ENCODE measurements around the gene ATP5ME.

ATP5ME gene

DNA sequence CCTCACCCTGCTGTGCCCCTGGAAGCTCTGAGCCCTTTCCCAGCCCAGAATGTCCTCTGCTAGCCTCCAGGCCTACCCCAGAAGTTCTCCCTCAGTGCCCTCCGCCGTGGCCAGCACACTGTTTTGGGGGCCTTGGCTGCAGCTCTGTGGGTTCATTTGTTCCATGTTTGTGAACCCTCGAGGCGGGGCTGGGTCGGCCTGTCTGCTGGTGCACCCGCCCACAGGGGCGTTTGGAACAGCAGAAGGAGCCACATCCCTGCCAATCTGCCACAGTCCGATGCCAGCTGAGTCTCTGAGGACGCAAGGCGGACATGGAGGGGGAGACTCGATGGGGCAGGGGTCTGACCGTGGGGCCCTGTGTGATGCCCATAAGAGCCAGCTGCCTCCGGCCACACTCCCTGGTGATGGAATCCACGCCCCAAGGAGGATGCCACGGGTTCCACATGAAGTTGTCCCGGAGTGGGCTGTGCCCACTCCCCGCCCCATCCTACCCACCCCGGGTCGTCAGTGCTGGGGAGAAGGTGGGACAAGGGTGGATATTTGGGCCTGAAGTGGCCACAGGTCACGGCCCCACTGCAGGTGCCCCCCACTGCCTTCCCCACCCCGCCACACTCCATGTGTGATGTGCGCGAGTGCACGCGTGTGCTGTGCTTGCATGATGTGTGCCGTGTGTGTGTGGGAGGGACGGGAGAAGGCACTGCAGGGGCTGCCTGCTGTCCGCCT lies 7.1 kb downstream of the ATP5ME start:
- no peak for DNase-seq (ENCODE audit: low spot score)

DNA sequence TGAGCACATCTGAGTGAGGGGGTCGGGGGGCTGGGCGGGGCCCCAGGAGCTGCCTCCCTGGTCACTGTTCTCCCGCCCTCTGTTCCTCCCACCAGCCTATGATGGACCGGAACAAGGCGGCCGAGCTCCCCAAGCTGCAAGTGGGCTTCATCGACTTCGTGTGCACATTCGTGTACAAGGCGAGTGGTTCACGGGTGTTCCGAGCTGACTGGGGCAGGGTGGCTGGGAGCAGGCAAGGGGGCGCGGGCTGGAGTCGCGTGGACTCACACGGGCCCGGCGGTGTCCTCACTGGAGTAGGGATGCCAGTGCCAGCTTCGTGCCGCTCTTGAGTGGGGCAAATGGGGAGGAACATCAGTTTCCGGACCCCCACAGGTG lies 7.7 kb downstream of the ATP5ME start:
- no peak for DNase-seq (ENCODE audit: low spot score)

DNA sequence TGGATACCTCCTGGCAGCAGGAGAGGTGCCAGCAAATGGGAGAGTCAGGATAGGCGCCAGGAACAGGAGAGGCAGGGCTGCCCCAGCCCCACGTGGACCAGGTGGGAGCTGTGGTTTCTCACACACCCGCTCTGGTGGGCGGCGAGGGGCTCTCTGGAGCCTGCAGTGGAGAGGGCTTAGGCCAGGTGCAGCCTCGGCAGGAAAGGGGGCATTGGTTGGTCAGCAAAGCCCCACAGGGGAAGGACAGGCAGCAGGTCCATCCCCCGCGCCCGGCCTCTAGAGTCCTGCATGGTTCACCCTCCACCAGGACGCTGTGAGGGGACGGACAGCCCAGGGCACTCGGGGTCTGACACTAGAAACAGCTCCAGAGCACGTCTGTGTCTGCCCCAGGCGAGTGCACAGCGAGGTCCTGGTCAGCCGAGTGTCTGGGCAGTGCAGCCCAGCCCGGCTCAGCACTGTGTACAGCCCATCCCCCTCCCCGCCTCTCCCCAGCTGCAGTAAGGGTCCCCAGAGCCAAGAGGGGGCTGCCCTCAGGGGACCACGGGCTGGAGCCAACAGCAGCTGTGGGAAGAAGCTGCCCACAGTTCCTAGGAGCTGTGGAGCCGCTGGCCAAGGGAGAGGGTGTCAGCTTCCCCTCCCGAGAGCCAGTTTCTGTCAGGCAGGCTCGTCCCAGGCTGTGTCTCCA lies 8.2 kb downstream of the ATP5ME start:
- DNase-seq (ENCODE audit: low spot score): no peak

DNA sequence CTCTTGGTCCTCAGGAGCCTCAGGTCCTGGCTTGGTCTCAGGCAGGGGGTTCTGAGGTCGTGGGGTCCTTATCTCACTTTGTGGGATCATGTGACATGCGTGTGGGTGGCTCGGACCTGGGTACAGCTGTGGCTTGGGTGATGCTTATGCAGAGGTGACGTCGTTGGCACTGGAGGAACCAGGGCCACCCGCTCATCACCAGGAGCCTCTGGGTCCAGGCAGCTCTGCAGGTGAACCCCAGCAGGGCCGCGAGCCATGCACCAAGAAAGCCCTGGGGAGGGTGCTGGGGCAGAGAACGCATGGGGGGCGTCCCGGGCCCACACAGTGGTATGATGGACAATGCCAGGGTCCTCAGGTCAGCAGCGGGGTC lies 8.7 kb downstream of the ATP5ME start:
- DNase-seq (ENCODE audit: low spot score): no peak

DNA sequence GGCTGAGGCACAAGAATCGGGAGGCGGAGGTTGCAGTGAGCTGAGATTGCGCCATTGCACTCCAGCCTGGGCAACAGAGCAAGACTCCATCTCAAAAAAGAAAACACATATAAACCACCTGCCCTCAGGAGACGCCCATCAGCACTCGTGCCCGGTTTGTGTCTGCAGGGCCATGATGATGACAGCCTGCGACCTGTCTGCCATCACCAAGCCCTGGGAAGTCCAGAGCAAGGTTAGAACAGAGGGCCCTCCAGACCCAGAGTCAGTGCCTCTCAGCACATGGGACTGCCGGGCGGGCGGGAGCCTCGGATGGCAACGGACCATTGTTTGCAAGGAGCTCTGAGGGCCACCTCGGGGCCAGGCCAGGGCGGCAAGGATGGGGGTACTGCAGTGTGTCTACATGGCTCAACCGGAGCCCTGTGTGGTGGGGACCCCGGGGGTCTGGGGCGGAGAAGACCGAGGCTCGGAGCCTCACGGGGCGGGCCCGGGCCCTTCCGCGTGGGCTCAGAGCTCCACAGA lies 9.3 kb downstream of the ATP5ME start:
- no peak for DNase-seq (ENCODE audit: low spot score)

DNA sequence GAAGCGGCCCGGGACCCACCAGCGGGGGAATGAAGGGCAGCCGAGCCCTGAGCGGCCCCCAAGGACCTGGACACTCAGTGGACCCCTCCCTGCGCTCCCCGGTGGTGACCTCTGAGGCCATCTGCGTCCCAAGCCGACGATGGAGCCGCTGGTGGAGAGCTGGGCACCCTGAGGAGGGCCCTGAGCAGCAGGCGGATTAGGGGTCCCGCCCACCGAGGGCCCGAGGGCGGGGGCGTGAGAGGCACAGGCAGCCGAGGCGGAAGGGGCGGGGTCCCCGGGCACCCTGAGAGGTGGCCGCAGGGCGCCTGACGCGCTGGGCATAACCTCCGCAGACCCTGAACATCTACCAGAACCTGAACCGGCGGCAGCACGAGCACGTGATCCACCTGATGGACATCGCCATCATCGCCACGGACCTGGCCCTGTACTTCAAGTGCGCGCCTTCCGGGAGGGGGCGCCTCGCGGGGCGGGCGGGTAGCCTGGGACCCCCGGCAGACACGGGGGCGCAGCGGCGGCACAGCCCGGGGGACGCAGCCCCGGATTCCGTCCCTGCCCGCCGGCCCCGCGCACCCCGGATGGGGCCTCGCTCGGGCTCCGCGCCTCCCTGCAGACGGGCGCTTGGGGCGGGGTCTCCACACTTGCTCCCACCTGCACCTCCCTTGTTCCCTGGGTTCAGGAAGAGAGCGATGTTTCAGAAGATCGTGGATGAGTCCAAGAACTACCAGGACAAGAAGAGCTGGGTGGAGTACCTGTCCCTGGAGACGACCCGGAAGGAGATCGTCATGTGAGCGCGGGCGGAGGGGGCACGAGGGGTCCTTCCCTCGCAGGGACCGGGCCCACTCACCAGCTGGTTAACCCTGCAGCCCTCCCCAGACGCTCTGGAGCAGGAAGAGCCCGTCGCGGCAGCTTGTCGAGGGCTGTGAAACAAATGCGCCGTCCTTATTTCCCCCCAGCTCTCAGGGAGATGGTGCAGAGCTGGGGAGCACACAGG lies 10.3 kb downstream of the ATP5ME start:
- no peak for DNase-seq (ENCODE audit: low spot score)

DNA sequence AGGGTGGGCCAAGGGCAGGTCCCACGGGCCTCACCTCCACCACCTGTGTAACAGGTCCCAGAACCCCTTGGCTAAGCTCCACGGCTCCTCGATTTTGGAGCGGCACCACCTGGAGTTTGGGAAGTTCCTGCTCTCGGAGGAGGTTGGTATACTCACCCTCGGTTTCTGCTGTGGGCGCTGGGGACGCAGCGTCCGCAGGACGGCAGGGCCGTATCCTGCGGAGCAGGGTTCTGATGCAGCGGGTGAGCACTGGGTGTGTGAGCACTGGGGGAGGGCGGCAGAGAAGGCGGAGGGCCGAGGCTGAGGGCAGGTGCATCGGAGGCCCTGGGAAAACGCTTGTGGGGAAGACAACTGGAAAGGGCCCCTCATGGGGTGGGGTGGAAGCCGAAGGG lies 11.0 kb downstream of the ATP5ME start:
- DNase-seq (ENCODE audit: low spot score): no peak

DNA sequence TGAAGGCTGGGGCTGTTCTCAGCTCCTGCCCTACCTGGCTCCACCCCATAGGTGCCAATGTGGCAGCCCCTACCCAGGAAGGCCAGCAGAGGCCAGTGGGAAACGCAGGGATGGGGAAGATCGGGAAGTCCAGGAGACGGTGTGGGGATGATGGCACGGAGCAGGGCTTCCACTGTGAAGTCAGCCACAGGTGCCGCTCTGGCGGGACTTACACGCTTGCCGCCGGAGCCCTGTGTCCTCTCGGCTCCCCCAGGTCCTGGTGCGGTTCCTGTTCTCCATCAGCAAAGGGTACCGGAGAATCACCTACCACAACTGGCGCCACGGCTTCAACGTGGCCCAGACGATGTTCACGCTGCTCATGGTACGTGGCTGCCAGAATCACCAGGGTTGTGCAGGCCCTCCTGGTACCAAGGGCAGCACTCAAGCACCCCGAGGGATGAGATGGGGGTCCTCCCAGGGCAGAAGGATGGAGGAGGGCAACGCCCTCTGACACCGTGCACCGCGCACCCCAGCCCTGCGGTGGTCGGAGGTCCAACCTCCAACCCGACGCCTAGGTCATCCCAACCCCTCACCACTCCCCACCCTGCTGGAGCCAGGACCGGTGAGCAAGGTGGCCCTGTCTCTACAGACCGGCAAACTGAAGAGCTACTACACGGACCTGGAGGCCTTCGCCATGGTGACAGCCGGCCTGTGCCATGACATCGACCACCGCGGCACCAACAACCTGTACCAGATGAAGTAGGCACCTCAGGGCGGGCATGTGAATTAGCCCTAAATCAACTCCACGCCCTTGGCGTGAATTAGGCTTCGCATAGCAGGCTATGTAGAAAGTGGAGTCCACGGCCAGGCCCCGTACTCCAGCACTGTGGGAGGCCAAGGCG lies 12.0 kb downstream of the ATP5ME start:
- DNase-seq (ENCODE audit: low spot score): no peak

DNA sequence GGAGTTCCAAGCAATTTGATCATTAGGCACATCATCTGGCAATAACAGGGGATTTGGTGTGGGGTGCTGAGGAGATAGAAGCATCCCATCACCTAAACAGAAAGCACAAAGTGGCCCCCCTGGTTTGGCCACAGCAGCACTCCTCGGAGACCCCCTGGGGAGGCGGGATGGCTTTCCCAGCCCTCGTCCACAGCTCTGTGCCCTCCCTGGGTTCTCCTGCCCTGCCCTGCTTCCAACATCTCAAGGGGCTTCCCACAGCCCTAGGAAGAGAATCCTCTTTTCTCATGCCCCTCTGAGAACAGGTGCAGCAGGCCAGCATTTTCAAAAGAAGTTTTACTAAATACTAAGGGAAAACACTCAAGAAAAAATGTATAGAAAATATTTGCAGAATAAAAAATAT lies 12.8 kb downstream of the ATP5ME start:
- no peak for DNase-seq (ENCODE audit: low spot score)

DNA sequence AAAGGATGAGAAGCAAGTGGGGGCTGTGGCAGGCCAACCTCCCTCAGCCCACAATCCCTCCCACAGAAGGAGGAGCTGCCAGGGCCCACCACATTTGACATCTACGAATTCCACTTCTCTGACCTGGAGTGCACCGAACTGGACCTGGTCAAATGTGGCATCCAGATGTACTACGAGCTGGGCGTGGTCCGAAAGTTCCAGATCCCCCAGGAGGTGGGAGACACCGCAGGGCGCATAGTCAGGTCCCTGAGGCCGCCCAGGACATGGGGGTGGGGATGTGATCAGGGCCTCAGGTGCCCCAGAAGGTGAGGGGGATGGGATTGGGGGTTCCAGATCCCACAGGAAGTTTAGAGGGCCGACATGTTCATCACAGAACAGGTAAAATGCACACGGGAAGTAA lies 13.7 kb downstream of the ATP5ME start:
- no peak for DNase-seq (ENCODE audit: low spot score)

DNA sequence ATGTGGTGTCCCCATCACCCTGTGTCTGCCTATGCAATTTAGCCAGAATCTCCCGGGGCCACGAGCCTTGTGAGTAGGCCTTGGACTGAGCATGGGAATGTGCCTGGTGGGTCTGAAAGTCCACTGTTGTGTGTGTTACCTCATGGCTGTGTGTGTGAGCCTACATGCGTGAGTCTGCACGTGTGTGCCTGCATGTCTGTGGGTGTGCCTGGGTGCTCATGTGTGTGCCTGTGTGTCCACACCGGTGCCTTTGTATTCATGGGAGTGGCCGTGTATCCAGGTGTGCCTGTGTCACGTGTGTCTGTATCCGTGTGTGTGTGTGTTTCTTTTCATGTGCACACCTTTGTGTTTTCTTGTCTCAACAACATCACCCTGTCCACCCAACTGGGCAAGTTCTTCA lies 14.2 kb downstream of the ATP5ME start:
- no peak for DNase-seq (ENCODE audit: low spot score)

DNA sequence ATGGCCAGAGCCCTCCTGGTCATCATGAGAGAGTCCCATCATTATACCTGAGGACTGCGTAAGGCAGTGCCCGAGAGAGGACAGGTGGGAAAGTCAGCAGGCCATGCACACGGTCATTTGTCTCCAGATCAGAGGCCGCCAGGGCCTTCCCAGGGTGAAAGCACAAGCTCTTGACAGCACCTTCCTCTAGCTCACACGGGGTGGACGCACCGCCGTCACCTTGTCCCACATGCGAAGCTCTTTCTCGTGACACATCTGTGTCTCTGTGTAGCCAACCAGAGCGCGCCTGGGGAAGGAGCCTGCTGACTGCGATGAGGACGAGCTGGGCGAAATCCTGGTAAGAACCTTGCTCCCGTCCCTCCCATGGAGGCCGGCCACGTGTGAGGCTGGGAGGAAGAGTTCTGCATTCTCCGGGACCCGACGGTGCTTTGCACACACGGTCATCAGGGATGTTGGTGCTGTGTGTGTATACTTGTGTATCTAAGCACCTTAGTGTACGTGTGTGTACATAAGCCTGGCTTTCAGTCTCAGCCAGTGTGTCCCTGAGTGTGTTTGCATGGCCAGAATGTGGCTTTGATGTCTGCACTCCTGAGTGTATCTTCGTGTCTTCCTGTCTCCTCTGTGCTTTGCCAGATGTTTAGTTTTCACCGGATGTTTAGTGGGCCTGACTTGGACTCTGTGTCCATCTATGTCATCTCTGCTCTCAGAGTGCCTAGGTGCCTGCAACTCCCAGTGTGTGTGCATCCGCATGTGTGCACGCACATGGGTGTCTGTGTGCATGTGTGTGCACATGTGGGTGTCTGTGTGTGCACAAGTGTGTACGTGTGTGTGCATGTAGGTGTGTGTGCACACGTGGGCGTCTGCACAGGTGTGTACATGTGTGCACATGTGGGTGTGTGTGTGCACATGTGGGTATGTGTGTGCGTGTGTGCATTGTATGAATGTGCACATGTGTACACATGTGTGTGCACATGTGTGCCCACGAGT lies 15.1 kb downstream of the ATP5ME start:
- DNase-seq (ENCODE audit: low spot score): no peak

DNA sequence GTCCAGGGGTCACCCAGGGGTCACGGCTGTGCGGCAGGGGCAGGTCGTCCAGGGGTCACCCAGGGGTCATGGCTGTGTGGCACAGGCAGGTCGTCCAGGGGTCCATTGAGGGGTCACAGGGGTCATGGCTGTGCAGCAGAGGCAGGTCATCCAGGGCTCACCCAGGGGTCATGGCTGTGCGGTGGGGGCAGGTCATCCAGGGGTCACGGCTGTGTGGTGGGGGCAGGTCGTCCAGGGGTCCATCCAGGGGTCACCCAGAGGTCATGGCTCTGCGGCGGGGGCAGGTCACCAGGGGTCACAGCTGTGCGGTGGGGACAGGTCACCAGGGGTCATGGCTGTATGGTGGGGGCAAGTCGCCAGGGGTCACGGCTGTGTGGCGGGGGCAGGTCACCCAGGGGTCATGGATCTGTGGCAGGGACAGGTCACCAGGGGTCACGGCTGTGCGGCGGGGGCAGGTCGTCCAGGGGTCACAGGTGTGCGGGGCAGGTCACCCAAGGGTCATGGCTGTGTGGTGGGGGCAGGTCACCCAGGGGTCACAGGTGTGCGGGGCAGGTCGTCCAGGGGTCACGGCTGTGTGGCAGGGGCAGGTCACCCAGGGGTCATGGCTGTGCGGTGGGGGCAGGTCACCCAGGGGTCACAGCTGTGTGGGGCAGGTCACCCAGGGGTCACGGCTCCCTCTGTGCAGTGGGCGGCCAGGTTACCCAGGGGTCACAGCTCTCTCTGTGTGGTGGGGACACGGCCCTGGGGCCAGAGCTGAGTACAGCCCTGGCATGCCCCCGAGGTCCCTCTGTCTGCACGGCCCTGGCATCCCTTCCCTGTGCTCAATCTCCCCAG lies 16.0 kb downstream of the ATP5ME start:
- no peak for DNase-seq (ENCODE audit: low spot score)

DNA sequence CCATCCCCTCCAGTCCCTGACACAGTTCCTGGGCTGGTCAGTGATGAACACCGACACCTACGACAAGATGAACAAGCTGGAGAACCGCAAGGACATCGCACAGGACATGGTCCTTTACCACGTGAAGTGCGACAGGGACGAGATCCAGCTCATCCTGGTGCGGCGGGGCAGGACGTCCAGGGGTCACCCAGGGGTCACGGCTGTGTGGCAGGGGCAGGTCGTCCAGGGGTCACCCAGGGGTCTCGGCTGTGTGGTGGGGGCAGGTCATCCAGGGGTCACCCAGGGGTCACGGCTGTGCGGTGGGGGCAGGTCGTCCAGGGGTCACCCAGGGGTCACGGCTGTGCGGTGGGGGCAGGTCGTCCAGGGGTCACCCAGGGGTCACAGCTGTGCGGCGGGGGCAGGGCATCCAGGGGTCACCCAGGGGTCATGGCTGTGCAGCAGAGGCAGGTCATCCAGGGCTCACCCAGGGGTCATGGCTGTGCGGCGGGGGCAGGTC lies 16.7 kb downstream of the ATP5ME start:
- no peak for DNase-seq (ENCODE audit: low spot score)

DNA sequence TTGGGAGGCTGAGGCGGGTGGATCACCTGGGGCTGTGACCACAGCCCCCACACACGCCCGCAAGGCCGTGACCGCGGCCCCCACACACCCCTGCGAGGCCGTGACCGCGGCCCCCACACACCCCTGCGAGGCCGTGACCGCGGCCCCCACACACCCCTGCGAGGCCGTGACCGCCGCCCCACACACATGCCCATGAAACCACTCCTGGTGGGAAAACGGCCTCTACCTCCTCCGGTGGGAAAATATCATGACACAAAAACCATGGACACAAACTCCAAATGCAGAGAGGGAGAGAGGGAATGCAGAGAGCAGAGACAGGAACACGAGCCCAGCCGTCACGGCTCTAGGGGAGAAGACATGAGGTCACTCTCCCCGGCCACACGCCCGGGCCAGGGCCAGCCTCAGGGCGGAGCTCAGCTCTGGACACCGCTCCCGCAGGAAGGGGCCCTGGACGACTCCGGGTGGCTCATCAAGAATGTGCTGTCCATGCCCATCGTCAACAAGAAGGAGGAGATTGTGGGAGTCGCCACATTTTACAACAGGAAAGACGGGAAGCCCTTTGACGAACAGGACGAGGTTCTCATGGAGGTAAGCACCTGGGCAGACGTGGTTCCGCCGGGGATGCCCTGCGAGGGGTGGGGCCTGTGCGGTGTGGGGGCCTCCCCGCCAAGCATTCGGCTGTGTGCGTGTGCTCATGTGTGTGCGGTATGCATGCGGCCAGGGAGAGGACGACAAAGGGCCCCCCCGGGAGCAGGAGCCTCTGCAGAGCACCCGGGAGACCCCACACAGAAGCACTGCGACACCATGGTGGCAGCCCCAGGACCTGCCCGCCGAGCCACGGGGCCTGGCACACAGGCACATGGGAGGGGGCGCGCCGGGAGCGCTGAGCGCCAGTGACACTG lies 17.4 kb downstream of the ATP5ME start:
- no peak for DNase-seq (ENCODE audit: low spot score)

DNA sequence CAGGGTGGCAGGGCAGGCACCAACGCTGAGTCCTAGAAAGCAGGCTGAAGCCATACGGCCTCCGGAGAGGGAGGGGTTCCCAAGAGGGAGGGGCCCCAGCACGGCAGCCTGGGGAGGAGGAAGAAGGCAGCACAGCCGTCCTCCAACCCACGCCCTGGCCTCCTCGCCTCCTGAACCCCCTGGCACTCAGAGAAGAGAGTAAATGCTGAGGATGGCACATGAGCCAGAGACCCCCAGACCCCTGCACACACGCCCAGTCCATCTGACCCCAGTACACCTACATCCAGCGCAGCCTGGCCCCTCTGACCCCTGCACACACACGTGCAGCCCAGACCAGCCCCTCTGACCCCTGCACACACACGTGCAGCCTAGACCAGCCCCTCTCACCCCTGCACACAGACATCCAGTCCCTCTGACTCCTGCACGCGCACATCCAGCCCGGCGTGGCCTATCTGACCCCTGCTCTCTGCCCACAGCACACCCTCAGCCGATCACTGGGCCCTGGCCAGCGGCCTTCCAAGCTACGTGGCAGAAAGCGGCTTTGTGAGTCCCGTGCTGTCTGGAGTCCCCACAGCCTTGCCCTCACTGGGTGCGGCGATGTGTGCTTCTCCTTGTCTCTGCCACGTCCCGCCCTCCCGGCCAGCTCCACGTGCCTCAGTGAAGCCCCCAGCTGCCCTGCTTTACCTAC lies 18.5 kb downstream of the ATP5ME start:
- DNase-seq (ENCODE audit: low spot score): no peak

DNA sequence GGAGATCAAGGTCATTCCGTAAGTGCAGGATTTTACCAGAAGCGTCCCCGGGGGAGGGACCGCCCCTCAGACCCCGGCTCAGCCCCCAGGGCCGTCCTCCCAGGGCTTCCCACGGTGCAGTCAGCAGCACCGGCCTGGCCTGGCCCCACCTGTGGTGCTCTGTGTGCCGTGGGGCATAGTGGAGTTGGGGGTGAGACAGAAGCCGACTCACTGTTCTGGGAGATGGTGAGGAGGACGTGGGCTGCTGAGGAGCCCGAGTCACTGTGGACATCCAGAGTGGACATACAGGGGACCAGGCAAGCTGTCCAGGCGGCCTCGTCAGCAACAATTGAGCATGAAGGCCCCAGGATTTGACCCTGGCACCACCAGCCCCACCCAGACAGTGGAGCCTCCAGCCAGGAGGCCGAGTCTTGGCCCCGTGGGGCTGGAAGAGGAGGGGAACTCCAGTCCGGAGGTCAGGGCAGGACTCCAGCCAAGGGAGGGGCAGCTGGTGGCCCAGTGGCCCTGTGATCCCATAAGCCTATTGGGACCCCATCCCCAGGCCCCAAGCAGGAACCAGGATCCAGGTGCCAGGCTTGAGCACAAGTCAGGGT lies 19.1 kb downstream of the ATP5ME start:
- no peak for DNase-seq (ENCODE audit: low spot score)

Measured in GM03348 (cell line).